Measurements from ENCODE around the gene ARID4B. TPM values are rescaled to one million over a fixed set of nuclear protein-coding genes. Genes with fewer than 3 reads are reported as not detected.
A peak's percentile ranks its signal among the peaks of the same experiment; 100 is the strongest.

ARID4B gene
- total and polyA plus RNA-seq, 2 donors (not counting 3 experiments of a cell fraction or from before 2014, with no cell fraction given), result 6.7 to 40.7 TPM

DNA sequence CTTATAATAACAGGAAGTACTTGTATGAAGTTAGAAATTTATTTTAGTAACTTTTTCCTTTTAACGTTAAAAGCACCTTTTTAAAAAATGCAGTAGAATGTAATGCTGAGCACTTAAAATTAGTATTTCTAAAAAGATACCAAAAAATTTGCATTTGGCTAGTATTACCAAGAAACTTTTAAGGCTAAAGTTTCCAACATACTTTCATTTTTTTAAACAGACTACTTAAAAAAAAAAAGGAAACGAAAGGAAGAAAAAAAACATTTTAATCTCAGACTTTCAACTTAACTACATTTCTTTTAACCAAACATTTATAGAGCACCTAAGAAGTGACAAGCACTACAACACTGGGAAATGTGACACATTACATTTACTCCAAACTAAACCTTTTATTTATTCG lies 2.8 kb downstream of the ARID4B start:
- Histone ChIP-seq H4K20me1 (replicated peaks; ENCODE audit: control insufficient read depth, extremely low read depth, insufficient read depth, low read length) (peaks cover 19% of the 10 kb centered on the region), H3K27ac (ENCODE audit: insufficient read depth, low read depth, low read length) (no peak overlapping the region), H3K27me3 (ENCODE audit: control insufficient read depth in 2 of 2, insufficient read depth in 2 of 2, low read length in 2 of 2) (no peaks in the 10 kb centered on the region), H3K4me2 (ENCODE audit: insufficient read depth, low read length) (peak overlapping the region; percentile 97), H3K9me1 (replicated peaks; ENCODE audit: control insufficient read depth, extremely low read depth, insufficient read depth, low read length) (no peaks in the 10 kb centered on the region), H3K36me3 (ENCODE audit: control insufficient read depth in 2 of 2, extremely low read depth in 1 of 2, insufficient read depth in 2 of 2, low read length in 2 of 2) (peaks cover 0 to 2% of the 10 kb centered on the region in 2 experiments), H3K79me2 (ENCODE audit: control insufficient read depth, insufficient read depth, low read length) (peaks cover 85% of the 10 kb centered on the region), H2AFZ (ENCODE audit: low read depth, low read length) (no peak overlapping the region), H3K9me3 (replicated peaks; ENCODE audit: control insufficient read depth, insufficient read depth, low read length) (no peaks in the 10 kb centered on the region), H3K9ac (replicated peaks; ENCODE audit: extremely low read depth, insufficient read depth, low read length) (peak overlapping the region; percentile 24), H3K4me1 (ENCODE audit: control insufficient read depth, extremely low read depth, insufficient read depth, low read length) (peaks cover 18% of the 10 kb centered on the region), H3K4me3 (replicated peaks in 1 of 3; ENCODE audit: insufficient read depth in 1 of 3, low read depth in 1 of 3, low read length in 3 of 3) (peak overlapping the region in 1 of 3 experiments; percentile 82)
- intact Hi-C loops (cut with micrococcal nuclease) (loop anchor here (5.0 to 10.0 kb wide), 3 partner anchors 128 to 680 kb away; partner anchors contain the start of gene RBM34), dilution Hi-C loops (cut with MboI; ENCODE audit: extremely low pct_ligation_motif_present, low sequenced_read_pairs) (no loop called here)
- no peak for TF ChIP-seq CTCF (IDR thresholded peaks at IDR 0.05; ENCODE audit: extremely low read depth in 1 of 2, insufficient read depth in 1 of 2, low read depth in 1 of 2, low read length in 2 of 2)
- no peak for TF ChIP-seq EZH2 (IDR thresholded peaks at IDR 0.05; ENCODE audit: borderline replicate concordance, low read depth, low read length, severe bottlenecking)
- TF ChIP-seq JUN (IDR thresholded peaks at IDR 0.05; ENCODE audit: borderline replicate concordance, insufficient read depth, insufficient read length, low read depth), result no peak
- no peak for TF ChIP-seq FOS (IDR thresholded peaks at IDR 0.05; ENCODE audit: borderline replicate concordance, insufficient read depth, low read length)
- TF ChIP-seq GATA2 (IDR thresholded peaks at IDR 0.05; ENCODE audit: insufficient read depth, insufficient read length, low read depth, low read length), result no peak
- TF ChIP-seq, protein P1, sequence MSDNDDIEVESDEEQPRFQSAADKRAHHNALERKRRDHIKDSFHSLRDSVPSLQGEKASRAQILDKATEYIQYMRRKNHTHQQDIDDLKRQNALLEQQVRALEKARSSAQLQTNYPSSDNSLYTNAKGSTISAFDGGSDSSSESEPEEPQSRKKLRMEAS (IDR thresholded peaks at IDR 0.05; ENCODE audit: insufficient read depth, insufficient read length), result no peak
- CTCF ChIA-PET, result interaction anchor here (1.1 to 1.9 kb wide), 5 partner anchors 8 to 459 kb away, joined by 3 to 7 read pairs (median 5); no protein-coding TSS in a partner anchor
- POLR2A ChIA-PET, result no interaction called here
- BruUV-seq (replicated peaks), result no TSS peak
- no peak for FAIRE-seq
- DNase-seq (ENCODE audit: low read depth, low spot score), result peak; percentile 9
